GM23338 (cell line): Measurements from ENCODE around the gene PELI3. TPM values are rescaled to one million over a fixed set of nuclear protein-coding genes. Genes with fewer than 3 reads are reported as not detected.

Experiments
- ATAC-seq: fragments of 200-7000 bp; cut with Tn5 transposase; 3 replicates; pipeline ENCODE4 v1.9.1; 2020
- DNase-seq: peaks from one replicate; pipeline ENCODE4 v3.0.0-alpha.2; 2015; ENCODE audit warnings: low spot score
- H2AFZ ChIP-seq: fragments of 200-600 bp; sonication (generic); 2 replicates; pipeline ENCODE4 v1.8.0; 2016; ENCODE audit warnings: antibody characterized with exemption, mild to moderate bottlenecking, moderate library complexity
- H3F3A ChIP-seq: fragments of 200-600 bp; sonication (generic); replicated peaks from 2 replicates; pipeline ENCODE4 v1.8.0; 2017; ENCODE audit warnings: antibody characterized with exemption, mixed run types, low read depth
- H3K27ac ChIP-seq: fragments of 200-600 bp; sonication (generic); 2 replicates; pipeline ENCODE4 v1.6.1; 2016; ENCODE audit warnings: low read depth
- H3K27me3 ChIP-seq: fragments of 200-600 bp; sonication (generic); 2 replicates; pipeline ENCODE4 v1.8.0; 2016; ENCODE audit warnings: mild to moderate bottlenecking, mixed run types, moderate library complexity; ENCODE audit not compliant: insufficient read depth
- H3K36me3 ChIP-seq: fragments of 200-600 bp; sonication (generic); 2 replicates; pipeline ENCODE4 v1.8.0; 2016; ENCODE audit warnings: mild to moderate bottlenecking; ENCODE audit not compliant: insufficient read depth
- H3K4me1 ChIP-seq: fragments of 200-600 bp; sonication (generic); 2 replicates; pipeline ENCODE4 v1.8.0; 2016; ENCODE audit warnings: mild to moderate bottlenecking, moderate library complexity; ENCODE audit not compliant: insufficient read depth
- H3K4me2 ChIP-seq: fragments of 200-600 bp; sonication (generic); 2 replicates; pipeline ENCODE4 v1.7.1; 2017; ENCODE audit warnings: mixed run types
- H3K4me3 ChIP-seq: fragments of 200-600 bp; sonication (generic); 2 replicates; pipeline ENCODE4 v1.6.1; 2016; ENCODE audit warnings: mixed run types
- H3K79me2 ChIP-seq: fragments of 200-600 bp; sonication (generic); replicated peaks from 2 replicates; pipeline ENCODE4 v1.8.0; 2017; ENCODE audit warnings: mild to moderate bottlenecking; ENCODE audit not compliant: insufficient read depth
- H3K9me2 ChIP-seq: fragments of 200-600 bp; sonication (generic); 2 replicates; pipeline ENCODE4 v1.8.0; 2017; ENCODE audit not compliant: insufficient read depth
- H4K20me1 ChIP-seq: fragments of 200-600 bp; sonication (generic); replicated peaks from 2 replicates; pipeline ENCODE4 v1.8.0; 2017; ENCODE audit warnings: mild to moderate bottlenecking; ENCODE audit not compliant: insufficient read depth
- H3K27ac Mint-ChIP-seq: 2 replicates; pipeline ENCODE4 v1.8.0; 2020; ENCODE audit warnings: inconsistent platforms, mild to moderate bottlenecking, moderate library complexity, mixed read lengths
- H3K27me3 Mint-ChIP-seq: 3 replicates; pipeline ENCODE4 v1.8.0; 2022; ENCODE audit warnings: low read depth, mild to moderate bottlenecking, moderate library complexity, mixed read lengths, inconsistent platforms; ENCODE audit not compliant: insufficient read depth, poor library complexity
- H3K36me3 Mint-ChIP-seq: 3 replicates; pipeline ENCODE4 v1.8.0; 2021; ENCODE audit warnings: low read depth, mild to moderate bottlenecking, inconsistent platforms, moderate library complexity, mixed read lengths
- H3K4me1 Mint-ChIP-seq: 3 replicates; pipeline ENCODE4 v1.8.0; 2020; ENCODE audit warnings: mild to moderate bottlenecking, inconsistent platforms, mixed read lengths
- H3K4me3 Mint-ChIP-seq: 3 replicates; pipeline ENCODE4 v1.8.0; 2021; ENCODE audit warnings: moderate library complexity, mild to moderate bottlenecking, inconsistent platforms, mixed read lengths
- H3K9me3 Mint-ChIP-seq: 3 replicates; pipeline ENCODE4 v1.8.0; 2020; ENCODE audit warnings: moderate library complexity, mild to moderate bottlenecking, inconsistent platforms, mixed read lengths
- CREB1 ChIP-seq: fragments of 250-450 bp; sonication (Bioruptor Pico); IDR thresholded peaks from 2 replicates; pipeline ENCODE4 v1.5.0; 2020; ENCODE audit warnings: low read depth, mild to moderate bottlenecking, moderate library complexity
- EZH2 ChIP-seq: fragments of 200-600 bp; sonication (generic); IDR thresholded peaks from one replicate; pipeline ENCODE4 v1.8.0; 2017; ENCODE audit warnings: antibody characterized with exemption, mild to moderate bottlenecking, low read depth; ENCODE audit not compliant: unreplicated experiment
- EZH2phosphoT487 ChIP-seq: fragments of 200-600 bp; sonication (generic); IDR thresholded peaks from one replicate; pipeline ENCODE4 v1.8.1; 2018; ENCODE audit warnings: antibody characterized with exemption; ENCODE audit not compliant: unreplicated experiment
- JUNB ChIP-seq: IDR thresholded peaks from one replicate; pipeline ENCODE4 v1.6.1; 2016; ENCODE audit warnings: antibody characterized with exemption; ENCODE audit not compliant: unreplicated experiment
- NANOG ChIP-seq: IDR thresholded peaks from 2 replicates; pipeline ENCODE4 v1.6.1; 2016; ENCODE audit warnings: antibody characterized with exemption, borderline replicate concordance
- POLR2AphosphoS5 ChIP-seq: IDR thresholded peaks from 2 replicates; pipeline ENCODE4 v1.6.1; 2016; ENCODE audit warnings: antibody characterized with exemption, low read depth
- STAT1 ChIP-seq: IDR thresholded peaks from one replicate; pipeline ENCODE4 v1.6.1; 2016; ENCODE audit warnings: antibody characterized with exemption; ENCODE audit not compliant: unreplicated experiment
- ZNF114 ChIP-seq: fragments of 250-450 bp; sonication (Bioruptor Pico); IDR thresholded peaks from 2 replicates; pipeline ENCODE4 v1.5.0; 2020; ENCODE audit warnings: mild to moderate bottlenecking, moderate library complexity
- ZNF331 ChIP-seq: fragments of 250-450 bp; sonication (Bioruptor Pico); IDR thresholded peaks from 2 replicates; pipeline ENCODE4 v1.5.0; 2020; ENCODE audit warnings: low read depth, mild to moderate bottlenecking, moderate library complexity
- polyA plus RNA-seq: library from polyadenylated mRNA; unstranded; fragments of >200 nt; fragmentation: Nextera tagmentation; extraction: Ambion mirVana; gene quantifications from 2 replicates; pipeline ENCODE4 v1.2.1, GENCODE V29; 2016
- total RNA-seq: library from RNA; depleted of rRNA; stranded (reverse); fragments of >200 nt; shearing (Covaris generic); gene quantifications from 2 replicates; pipeline ENCODE4 v1.2.3, GENCODE V29; 2014
- TF ChIP-seq, protein P1 (sequence below): fragments of 250-450 bp; sonication (Bioruptor Pico); IDR thresholded peaks from 2 replicates; pipeline ENCODE4 v1.5.0; 2020; ENCODE audit warnings: mild to moderate bottlenecking, moderate library complexity
- TF ChIP-seq, protein P2 (sequence below), 2 experiments: fragments of 200-600 bp in 1 of 2; sonication (generic) in 1 of 2; conservative IDR thresholded peaks; 2 replicates each; pipeline versions ENCODE4 v1.5.1 to v1.6.1; 2016 to 2017; ENCODE audit warnings: antibody characterized with exemption in 2 of 2, low read depth in 2 of 2, mild to moderate bottlenecking in 2 of 2, moderate library complexity in 1 of 2
- TF ChIP-seq, protein P3 (sequence below): IDR thresholded peaks from one replicate; pipeline ENCODE4 v1.6.1; 2018; ENCODE audit warnings: antibody characterized with exemption; ENCODE audit not compliant: unreplicated experiment
- TF ChIP-seq, protein P4 (sequence below): IDR thresholded peaks from 2 replicates; pipeline ENCODE4 v1.6.1; 2016; ENCODE audit warnings: antibody characterized with exemption

Gene PELI3
- total and polyA plus RNA-seq, 2 experiments from 2014 or later: 2.8 to 9.1 TPM

DNA sequence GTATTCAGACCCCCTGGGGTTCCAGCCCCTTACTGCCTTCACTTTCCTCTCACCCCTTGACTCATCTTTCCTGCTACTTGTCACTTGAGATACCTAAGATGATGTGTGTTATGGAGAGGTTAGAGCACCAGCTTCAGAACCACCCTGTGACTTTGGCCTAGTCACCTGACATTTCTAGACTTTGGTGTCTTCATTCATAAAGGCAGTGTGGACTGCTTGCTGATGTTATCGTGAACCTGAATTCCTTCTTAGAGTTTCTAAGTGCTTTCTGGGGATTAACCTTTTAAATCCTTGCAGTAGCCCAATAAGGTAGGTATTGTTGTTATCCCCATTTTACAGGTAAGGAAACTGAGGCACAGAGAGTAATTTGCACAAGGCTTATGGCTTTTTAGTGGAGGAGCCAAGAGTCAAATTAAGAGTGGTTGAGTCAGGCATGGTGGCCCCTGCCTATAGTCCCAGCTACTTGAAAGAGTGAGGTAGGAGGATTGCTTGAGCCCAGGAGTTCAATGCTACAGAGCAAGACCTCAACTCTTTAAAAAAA, 38.6 kb downstream of the PELI3 start:
- Mint-ChIP-seq H3K4me1 (no peaks in the 10 kb centered on the region), H3K27me3 (no peaks in the 10 kb centered on the region), H3K36me3 (peaks cover 9% of the 10 kb centered on the region), H3K4me3 (no peak overlapping the region), H3K27ac (no peak overlapping the region), H3K9me3 (no peaks in the 10 kb centered on the region)
- TF ChIP-seq ZNF114 (CRISPR knock-in tag) (no peak), ZNF331 (CRISPR knock-in tag) (no peak), NANOG (no peak), STAT1 (no peak), POLR2AphosphoS5 (no peak), JUNB (no peak), CREB1 (CRISPR knock-in tag) (no peak), EZH2 (no peak), EZH2phosphoT487 (no peak)
- TF ChIP-seq, protein P1, sequence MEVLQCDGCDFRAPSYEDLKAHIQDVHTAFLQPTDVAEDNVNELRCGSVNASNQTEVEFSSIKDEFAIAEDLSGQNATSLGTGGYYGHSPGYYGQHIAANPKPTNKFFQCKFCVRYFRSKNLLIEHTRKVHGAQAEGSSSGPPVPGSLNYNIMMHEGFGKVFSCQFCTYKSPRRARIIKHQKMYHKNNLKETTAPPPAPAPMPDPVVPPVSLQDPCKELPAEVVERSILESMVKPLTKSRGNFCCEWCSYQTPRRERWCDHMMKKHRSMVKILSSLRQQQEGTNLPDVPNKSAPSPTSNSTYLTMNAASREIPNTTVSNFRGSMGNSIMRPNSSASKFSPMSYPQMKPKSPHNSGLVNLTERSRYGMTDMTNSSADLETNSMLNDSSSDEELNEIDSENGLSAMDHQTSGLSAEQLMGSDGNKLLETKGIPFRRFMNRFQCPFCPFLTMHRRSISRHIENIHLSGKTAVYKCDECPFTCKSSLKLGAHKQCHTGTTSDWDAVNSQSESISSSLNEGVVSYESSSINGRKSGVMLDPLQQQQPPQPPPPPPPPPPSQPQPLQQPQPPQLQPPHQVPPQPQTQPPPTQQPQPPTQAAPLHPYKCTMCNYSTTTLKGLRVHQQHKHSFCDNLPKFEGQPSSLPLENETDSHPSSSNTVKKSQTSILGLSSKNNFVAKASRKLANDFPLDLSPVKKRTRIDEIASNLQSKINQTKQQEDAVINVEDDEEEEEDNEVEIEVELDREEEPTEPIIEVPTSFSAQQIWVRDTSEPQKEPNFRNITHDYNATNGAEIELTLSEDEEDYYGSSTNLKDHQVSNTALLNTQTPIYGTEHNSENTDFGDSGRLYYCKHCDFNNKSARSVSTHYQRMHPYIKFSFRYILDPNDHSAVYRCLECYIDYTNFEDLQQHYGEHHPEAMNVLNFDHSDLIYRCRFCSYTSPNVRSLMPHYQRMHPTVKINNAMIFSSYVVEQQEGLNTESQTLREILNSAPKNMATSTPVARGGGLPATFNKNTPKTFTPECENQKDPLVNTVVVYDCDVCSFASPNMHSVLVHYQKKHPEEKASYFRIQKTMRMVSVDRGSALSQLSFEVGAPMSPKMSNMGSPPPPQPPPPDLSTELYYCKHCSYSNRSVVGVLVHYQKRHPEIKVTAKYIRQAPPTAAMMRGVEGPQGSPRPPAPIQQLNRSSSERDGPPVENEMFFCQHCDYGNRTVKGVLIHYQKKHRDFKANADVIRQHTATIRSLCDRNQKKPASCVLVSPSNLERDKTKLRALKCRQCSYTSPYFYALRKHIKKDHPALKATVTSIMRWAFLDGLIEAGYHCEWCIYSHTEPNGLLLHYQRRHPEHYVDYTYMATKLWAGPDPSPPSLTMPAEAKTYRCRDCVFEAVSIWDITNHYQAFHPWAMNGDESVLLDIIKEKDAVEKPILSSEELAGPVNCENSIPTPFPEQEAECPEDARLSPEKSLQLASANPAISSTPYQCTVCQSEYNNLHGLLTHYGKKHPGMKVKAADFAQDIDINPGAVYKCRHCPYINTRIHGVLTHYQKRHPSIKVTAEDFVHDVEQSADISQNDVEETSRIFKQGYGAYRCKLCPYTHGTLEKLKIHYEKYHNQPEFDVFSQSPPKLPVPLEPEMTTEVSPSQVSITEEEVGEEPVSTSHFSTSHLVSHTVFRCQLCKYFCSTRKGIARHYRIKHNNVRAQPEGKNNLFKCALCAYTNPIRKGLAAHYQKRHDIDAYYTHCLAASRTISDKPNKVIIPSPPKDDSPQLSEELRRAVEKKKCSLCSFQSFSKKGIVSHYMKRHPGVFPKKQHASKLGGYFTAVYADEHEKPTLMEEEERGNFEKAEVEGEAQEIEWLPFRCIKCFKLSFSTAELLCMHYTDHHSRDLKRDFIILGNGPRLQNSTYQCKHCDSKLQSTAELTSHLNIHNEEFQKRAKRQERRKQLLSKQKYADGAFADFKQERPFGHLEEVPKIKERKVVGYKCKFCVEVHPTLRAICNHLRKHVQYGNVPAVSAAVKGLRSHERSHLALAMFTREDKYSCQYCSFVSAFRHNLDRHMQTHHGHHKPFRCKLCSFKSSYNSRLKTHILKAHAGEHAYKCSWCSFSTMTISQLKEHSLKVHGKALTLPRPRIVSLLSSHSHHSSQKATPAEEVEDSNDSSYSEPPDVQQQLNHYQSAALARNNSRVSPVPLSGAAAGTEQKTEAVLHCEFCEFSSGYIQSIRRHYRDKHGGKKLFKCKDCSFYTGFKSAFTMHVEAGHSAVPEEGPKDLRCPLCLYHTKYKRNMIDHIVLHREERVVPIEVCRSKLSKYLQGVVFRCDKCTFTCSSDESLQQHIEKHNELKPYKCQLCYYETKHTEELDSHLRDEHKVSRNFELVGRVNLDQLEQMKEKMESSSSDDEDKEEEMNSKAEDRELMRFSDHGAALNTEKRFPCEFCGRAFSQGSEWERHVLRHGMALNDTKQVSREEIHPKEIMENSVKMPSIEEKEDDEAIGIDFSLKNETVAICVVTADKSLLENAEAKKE (CRISPR knock-in tag): no peak
- TF ChIP-seq, protein P2, sequence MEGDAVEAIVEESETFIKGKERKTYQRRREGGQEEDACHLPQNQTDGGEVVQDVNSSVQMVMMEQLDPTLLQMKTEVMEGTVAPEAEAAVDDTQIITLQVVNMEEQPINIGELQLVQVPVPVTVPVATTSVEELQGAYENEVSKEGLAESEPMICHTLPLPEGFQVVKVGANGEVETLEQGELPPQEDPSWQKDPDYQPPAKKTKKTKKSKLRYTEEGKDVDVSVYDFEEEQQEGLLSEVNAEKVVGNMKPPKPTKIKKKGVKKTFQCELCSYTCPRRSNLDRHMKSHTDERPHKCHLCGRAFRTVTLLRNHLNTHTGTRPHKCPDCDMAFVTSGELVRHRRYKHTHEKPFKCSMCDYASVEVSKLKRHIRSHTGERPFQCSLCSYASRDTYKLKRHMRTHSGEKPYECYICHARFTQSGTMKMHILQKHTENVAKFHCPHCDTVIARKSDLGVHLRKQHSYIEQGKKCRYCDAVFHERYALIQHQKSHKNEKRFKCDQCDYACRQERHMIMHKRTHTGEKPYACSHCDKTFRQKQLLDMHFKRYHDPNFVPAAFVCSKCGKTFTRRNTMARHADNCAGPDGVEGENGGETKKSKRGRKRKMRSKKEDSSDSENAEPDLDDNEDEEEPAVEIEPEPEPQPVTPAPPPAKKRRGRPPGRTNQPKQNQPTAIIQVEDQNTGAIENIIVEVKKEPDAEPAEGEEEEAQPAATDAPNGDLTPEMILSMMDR (conservative IDR thresholded peaks at IDR 0.05; ENCODE audit: low read depth in 2 of 2): no peak
- TF ChIP-seq, protein P3, sequence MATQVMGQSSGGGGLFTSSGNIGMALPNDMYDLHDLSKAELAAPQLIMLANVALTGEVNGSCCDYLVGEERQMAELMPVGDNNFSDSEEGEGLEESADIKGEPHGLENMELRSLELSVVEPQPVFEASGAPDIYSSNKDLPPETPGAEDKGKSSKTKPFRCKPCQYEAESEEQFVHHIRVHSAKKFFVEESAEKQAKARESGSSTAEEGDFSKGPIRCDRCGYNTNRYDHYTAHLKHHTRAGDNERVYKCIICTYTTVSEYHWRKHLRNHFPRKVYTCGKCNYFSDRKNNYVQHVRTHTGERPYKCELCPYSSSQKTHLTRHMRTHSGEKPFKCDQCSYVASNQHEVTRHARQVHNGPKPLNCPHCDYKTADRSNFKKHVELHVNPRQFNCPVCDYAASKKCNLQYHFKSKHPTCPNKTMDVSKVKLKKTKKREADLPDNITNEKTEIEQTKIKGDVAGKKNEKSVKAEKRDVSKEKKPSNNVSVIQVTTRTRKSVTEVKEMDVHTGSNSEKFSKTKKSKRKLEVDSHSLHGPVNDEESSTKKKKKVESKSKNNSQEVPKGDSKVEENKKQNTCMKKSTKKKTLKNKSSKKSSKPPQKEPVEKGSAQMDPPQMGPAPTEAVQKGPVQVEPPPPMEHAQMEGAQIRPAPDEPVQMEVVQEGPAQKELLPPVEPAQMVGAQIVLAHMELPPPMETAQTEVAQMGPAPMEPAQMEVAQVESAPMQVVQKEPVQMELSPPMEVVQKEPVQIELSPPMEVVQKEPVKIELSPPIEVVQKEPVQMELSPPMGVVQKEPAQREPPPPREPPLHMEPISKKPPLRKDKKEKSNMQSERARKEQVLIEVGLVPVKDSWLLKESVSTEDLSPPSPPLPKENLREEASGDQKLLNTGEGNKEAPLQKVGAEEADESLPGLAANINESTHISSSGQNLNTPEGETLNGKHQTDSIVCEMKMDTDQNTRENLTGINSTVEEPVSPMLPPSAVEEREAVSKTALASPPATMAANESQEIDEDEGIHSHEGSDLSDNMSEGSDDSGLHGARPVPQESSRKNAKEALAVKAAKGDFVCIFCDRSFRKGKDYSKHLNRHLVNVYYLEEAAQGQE: no peak
- TF ChIP-seq, protein P4, sequence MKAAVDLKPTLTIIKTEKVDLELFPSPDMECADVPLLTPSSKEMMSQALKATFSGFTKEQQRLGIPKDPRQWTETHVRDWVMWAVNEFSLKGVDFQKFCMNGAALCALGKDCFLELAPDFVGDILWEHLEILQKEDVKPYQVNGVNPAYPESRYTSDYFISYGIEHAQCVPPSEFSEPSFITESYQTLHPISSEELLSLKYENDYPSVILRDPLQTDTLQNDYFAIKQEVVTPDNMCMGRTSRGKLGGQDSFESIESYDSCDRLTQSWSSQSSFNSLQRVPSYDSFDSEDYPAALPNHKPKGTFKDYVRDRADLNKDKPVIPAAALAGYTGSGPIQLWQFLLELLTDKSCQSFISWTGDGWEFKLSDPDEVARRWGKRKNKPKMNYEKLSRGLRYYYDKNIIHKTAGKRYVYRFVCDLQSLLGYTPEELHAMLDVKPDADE: no peak
- Histone ChIP-seq H3K4me2 (no peak overlapping the region), H3K9me2 (no peaks in the 10 kb centered on the region), H3K4me3 (no peak overlapping the region), H3K4me1 (no peaks in the 10 kb centered on the region), H2AFZ (no peak overlapping the region), H4K20me1 (no peaks in the 10 kb centered on the region; the same call in 1 of the 2 replicates), H3K27ac (no peak overlapping the region), H3K79me2 (no peaks in the 10 kb centered on the region), H3F3A (0 out of 2 replicates have a peak, but pooled peaks cover 5% of the 10 kb centered on the region), H3K36me3 (no peaks in the 10 kb centered on the region; the same call in 1 of the 2 replicates), H3K27me3 (no peaks in the 10 kb centered on the region)
- ATAC-seq: no peak
- DNase-seq: no peak
